Activated CD4-positive, alpha-beta memory T cell treated with anti-CD3 and anti-CD28 coated beads, Interleukin-2, amount 10 ng/mL, durations not matched to agents 7 days and 5 days (primary cell): ENCODE results near the gene KIRREL3. TPM values are rescaled to one million over a fixed set of nuclear protein-coding genes. Genes with fewer than 3 reads are reported as not detected.
"Not testable (repeated sequence)": the region's sequence is repeated elsewhere in the genome, so short reads cannot be mapped to it uniquely, and the experiment has no call there.

Experiments
- CTCF ChIA-PET: fragments of 350-600 bp; sonication (Branson Sonifier 250); formaldehyde crosslinking; loops from one replicate; lab custom pipeline; 2021; ENCODE audit warnings: antibody characterized with exemption, inconsistent platforms; lab: Charles Lee
- POLR2A ChIA-PET: fragments of 350-600 bp; sonication (Branson Sonifier 250); formaldehyde crosslinking; loops from one replicate; lab custom pipeline; 2021; ENCODE audit warnings: antibody characterized with exemption; lab: Charles Lee
- DNase-seq: peaks from one replicate; pipeline ENCODE4 v3.0.0-alpha.2; 2020
- H3K27ac Mint-ChIP-seq: one replicate; pipeline ENCODE4 v1.8.0; 2021; ENCODE audit warnings: mild to moderate bottlenecking, mixed read lengths
- H3K27me3 Mint-ChIP-seq: one replicate; pipeline ENCODE4 v1.8.0; 2021; ENCODE audit warnings: mixed read lengths
- H3K36me3 Mint-ChIP-seq: one replicate; pipeline ENCODE4 v1.8.0; 2021; ENCODE audit warnings: low read depth, mixed read lengths
- H3K4me1 Mint-ChIP-seq: one replicate; pipeline ENCODE4 v1.8.0; 2021; ENCODE audit warnings: mixed read lengths
- H3K4me3 Mint-ChIP-seq: one replicate; pipeline ENCODE4 v1.8.0; 2021; ENCODE audit warnings: mild to moderate bottlenecking, mixed read lengths
- H3K9me3 Mint-ChIP-seq: one replicate; pipeline ENCODE4 v1.8.0; 2021; ENCODE audit warnings: mixed read lengths
- total RNA-seq, 2 experiments: library from RNA; stranded (reverse); gene quantifications; one replicate each; pipeline ENCODE4 v1.2.3, GENCODE V29; 2021

KIRREL3 gene
- total RNA-seq, 2 experiments from 2014 or later = not detected

- H3K27ac Mint-ChIP-seq = no peak overlapping the region
- ChIA-PET POLR2A (no interaction called here), CTCF (no interaction called here)
- H3K4me3 Mint-ChIP-seq = no peak overlapping the region
- no peaks in the 10 kb centered on the region for H3K36me3 Mint-ChIP-seq
- DNase-seq = no peak
- H3K9me3 Mint-ChIP-seq = no peaks in the 10 kb centered on the region
- H3K4me1 Mint-ChIP-seq = no peaks in the 10 kb centered on the region
- H3K27me3 Mint-ChIP-seq = peaks cover 11% of the 10 kb centered on the region
Observed at GRCh38 chr11:126965331-126965730, 35.2 kb downstream of the KIRREL3 start.

GRCh38 chr11:126963603-126964363 lies 36.8 kb downstream of the KIRREL3 start:
- no peak for DNase-seq
- POLR2A ChIA-PET = no interaction called here
- Mint-ChIP-seq H3K4me1 (no peaks in the 10 kb centered on the region), H3K27me3 (peaks cover 5% of the 10 kb centered on the region), H3K27ac (no peak overlapping the region), H3K9me3 (no peaks in the 10 kb centered on the region), H3K36me3 (no peaks in the 10 kb centered on the region), H3K4me3 (no peak overlapping the region)
- CTCF ChIA-PET = interaction anchor here (1.2 kb wide), 1 partner anchor 27 kb away, joined by 3 read pairs; no protein-coding TSS in a partner anchor

- H3K4me1 Mint-ChIP-seq = no peaks in the 10 kb centered on the region
- peaks cover 5% of the 10 kb centered on the region for H3K27me3 Mint-ChIP-seq
Observed at GRCh38 chr11:126963115-126963514, 37.5 kb downstream of the KIRREL3 start.

GRCh38 chr11:126959700-126960099 lies 40.9 kb downstream of the KIRREL3 start:
- Mint-ChIP-seq H3K27me3 (no peaks in the 10 kb centered on the region), H3K9me3 (no peaks in the 10 kb centered on the region), H3K4me1 (no peaks in the 10 kb centered on the region), H3K4me3 (no peak overlapping the region), H3K36me3 (no peaks in the 10 kb centered on the region), H3K27ac (no peak overlapping the region)
- ChIA-PET CTCF (no interaction called here), POLR2A (no interaction called here)
- no peak for DNase-seq

More at GRCh38 chr11:126963115-126963514, 37.5 kb downstream of the KIRREL3 start:
- ChIA-PET CTCF (no interaction called here), POLR2A (no interaction called here)
- H3K4me3 Mint-ChIP-seq = no peak overlapping the region
- no peaks in the 10 kb centered on the region for H3K36me3 Mint-ChIP-seq
- no peak for DNase-seq
- H3K9me3 Mint-ChIP-seq = no peaks in the 10 kb centered on the region
- H3K27ac Mint-ChIP-seq = no peak overlapping the region

GRCh38 chr11:126956635-126957034 lies 43.9 kb downstream of the KIRREL3 start:
- H3K27ac Mint-ChIP-seq = no peak overlapping the region
- CTCF ChIA-PET = no interaction called here
- no peaks in the 10 kb centered on the region for H3K9me3 Mint-ChIP-seq

GRCh38 chr11:126952533-126952932 lies 48.0 kb downstream of the KIRREL3 start:
- POLR2A ChIA-PET, H3K4me1 Mint-ChIP-seq, DNase-seq, CTCF ChIA-PET, H3K9me3 Mint-ChIP-seq, H3K27me3 Mint-ChIP-seq, H3K36me3 Mint-ChIP-seq, H3K27ac Mint-ChIP-seq, H3K4me3 Mint-ChIP-seq: not testable (repeated sequence)

More at GRCh38 chr11:126956635-126957034, 43.9 kb downstream of the KIRREL3 start:
- Mint-ChIP-seq H3K36me3 (no peaks in the 10 kb centered on the region), H3K27me3 (no peaks in the 10 kb centered on the region), H3K4me1 (no peaks in the 10 kb centered on the region), H3K4me3 (no peak overlapping the region)
- POLR2A ChIA-PET = no interaction called here
- no peak for DNase-seq

GRCh38 chr11:126951465-126951864 lies 49.1 kb downstream of the KIRREL3 start:
- H3K36me3 Mint-ChIP-seq = no peaks in the 10 kb centered on the region
- H3K4me3 Mint-ChIP-seq = no peak overlapping the region
- no peaks in the 10 kb centered on the region for H3K9me3 Mint-ChIP-seq
- DNase-seq = no peak
- POLR2A ChIA-PET = no interaction called here
- no peaks in the 10 kb centered on the region for H3K4me1 Mint-ChIP-seq
- CTCF ChIA-PET = no interaction called here
- no peak overlapping the region for H3K27ac Mint-ChIP-seq
- no peaks in the 10 kb centered on the region for H3K27me3 Mint-ChIP-seq

- CTCF ChIA-PET = no interaction called here
- Mint-ChIP-seq H3K9me3 (no peaks in the 10 kb centered on the region), H3K27ac (no peak overlapping the region), H3K36me3 (no peaks in the 10 kb centered on the region), H3K4me1 (no peaks in the 10 kb centered on the region), H3K4me3 (no peak overlapping the region), H3K27me3 (no peaks in the 10 kb centered on the region)
- POLR2A ChIA-PET = no interaction called here
- DNase-seq = no peak
Observed at GRCh38 chr11:126949066-126949891, 51.3 kb downstream of the KIRREL3 start.

GRCh38 chr11:126948563-126948962 lies 52.0 kb downstream of the KIRREL3 start:
- Mint-ChIP-seq H3K27ac (no peak overlapping the region), H3K27me3 (no peaks in the 10 kb centered on the region), H3K4me3 (no peak overlapping the region), H3K36me3 (no peaks in the 10 kb centered on the region), H3K4me1 (no peaks in the 10 kb centered on the region), H3K9me3 (no peaks in the 10 kb centered on the region)
- ChIA-PET CTCF (no interaction called here), POLR2A (no interaction called here)
- DNase-seq = no peak

GRCh38 chr11:126945319-126945718 lies 55.3 kb downstream of the KIRREL3 start:
- no peak overlapping the region for H3K4me3 Mint-ChIP-seq
- no peaks in the 10 kb centered on the region for H3K27me3 Mint-ChIP-seq
- POLR2A ChIA-PET = no interaction called here
- no peaks in the 10 kb centered on the region for H3K4me1 Mint-ChIP-seq
- no peaks in the 10 kb centered on the region for H3K9me3 Mint-ChIP-seq
- H3K36me3 Mint-ChIP-seq = no peaks in the 10 kb centered on the region
- CTCF ChIA-PET = no interaction called here
- no peak for DNase-seq
- H3K27ac Mint-ChIP-seq = no peak overlapping the region

- POLR2A ChIA-PET = no interaction called here
- Mint-ChIP-seq H3K36me3 (no peaks in the 10 kb centered on the region), H3K27ac (no peak overlapping the region), H3K4me1 (no peaks in the 10 kb centered on the region), H3K9me3 (no peaks in the 10 kb centered on the region), H3K4me3 (no peak overlapping the region), H3K27me3 (no peaks in the 10 kb centered on the region)
- CTCF ChIA-PET = no interaction called here
- no peak for DNase-seq
Observed at GRCh38 chr11:126943316-126943715, 57.3 kb downstream of the KIRREL3 start.

GRCh38 chr11:126942146-126942545 lies 58.4 kb downstream of the KIRREL3 start:
- Mint-ChIP-seq H3K27ac (no peak overlapping the region), H3K4me1 (no peaks in the 10 kb centered on the region), H3K36me3 (no peaks in the 10 kb centered on the region), H3K9me3 (no peaks in the 10 kb centered on the region), H3K27me3 (no peaks in the 10 kb centered on the region), H3K4me3 (no peak overlapping the region)
- ChIA-PET CTCF (no interaction called here), POLR2A (no interaction called here)
- no peak for DNase-seq

GRCh38 chr11:126939552-126939951 lies 61.0 kb downstream of the KIRREL3 start:
- ChIA-PET POLR2A (no interaction called here), CTCF (no interaction called here)
- Mint-ChIP-seq H3K27me3 (no peaks in the 10 kb centered on the region), H3K4me1 (no peaks in the 10 kb centered on the region), H3K27ac (no peak overlapping the region), H3K9me3 (no peaks in the 10 kb centered on the region), H3K36me3 (no peaks in the 10 kb centered on the region), H3K4me3 (no peak overlapping the region)
- no peak for DNase-seq
